ENCODE measurements around the gene MARK3.

- no peak for TF ChIP-seq ZNF512B (CRISPR knock-in tag; IDR thresholded peaks at IDR 0.05; ENCODE audit: borderline replicate concordance)
- TF ChIP-seq, protein P1, sequence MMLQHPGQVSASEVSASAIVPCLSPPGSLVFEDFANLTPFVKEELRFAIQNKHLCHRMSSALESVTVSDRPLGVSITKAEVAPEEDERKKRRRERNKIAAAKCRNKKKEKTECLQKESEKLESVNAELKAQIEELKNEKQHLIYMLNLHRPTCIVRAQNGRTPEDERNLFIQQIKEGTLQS (CRISPR knock-in tag; IDR thresholded peaks at IDR 0.05), result no peak
- TF ChIP-seq CTCF (CRISPR knock-in tag; IDR thresholded peaks at IDR 0.05), result no peak
- no peak for TF ChIP-seq HNRNPL (IDR thresholded peaks at IDR 0.05; ENCODE audit: low read depth, low read length)
- TF ChIP-seq TARDBP (CRISPR knock-in tag; IDR thresholded peaks at IDR 0.05), result no peak
- no peak for TF ChIP-seq CEBPB (IDR thresholded peaks at IDR 0.05; ENCODE audit: borderline replicate concordance, low read depth, low read length)
- TF ChIP-seq ZNF616 (CRISPR knock-in tag; IDR thresholded peaks at IDR 0.05; ENCODE audit: low read depth), result no peak
- TF ChIP-seq MXI1 (IDR thresholded peaks at IDR 0.05; ENCODE audit: borderline replicate concordance, low read depth, low read length), result no peak
- no peak for TF ChIP-seq JUN (CRISPR knock-in tag; IDR thresholded peaks at IDR 0.05)
- no peak for TF ChIP-seq TAF15 (IDR thresholded peaks at IDR 0.05; ENCODE audit: low read depth, low read length, poor library complexity, severe bottlenecking)
- TF ChIP-seq THAP11 (CRISPR knock-in tag; IDR thresholded peaks at IDR 0.05), result no peak
- TF ChIP-seq IKZF1 (IDR thresholded peaks at IDR 0.05), result no peak
- TF ChIP-seq ARID2 (CRISPR knock-in tag; IDR thresholded peaks at IDR 0.05; ENCODE audit: borderline replicate concordance), result no peak
These were observed 134.0 kb downstream of the MARK3 start for GRCh38 chr14:103519043-103519836.
